Transverse colon (tissue), 4 donors: ENCODE results near the gene COL20A1.

Source experiments
- POLR2A ChIP-seq: fragments of 450-650 bp; IDR thresholded peaks from one replicate; pipeline ENCODE4 v1.6.1; 2016; ENCODE audit warnings: antibody characterized with exemption, mild to moderate bottlenecking, moderate library complexity
- POLR2AphosphoS5 ChIP-seq, 3 donors: sonication (generic); formaldehyde crosslinking; IDR thresholded peaks; one replicate each; pipeline ENCODE4 v1.6.1; 2016; ENCODE audit warnings: antibody characterized with exemption in 3 of 3
- TF ChIP-seq, protein P1 (sequence below), 5 experiments: fragments of 200-600 bp in 3 of 5; fragments of 450-650 bp in 2 of 5; sonication (generic) in 3 of 5; IDR thresholded peaks; 1 replicate in 2 of 5; 2 replicates in 3 of 5; pipeline ENCODE4 v1.5.1; 2016 to 2017; ENCODE audit warnings: antibody characterized with exemption in 5 of 5, inconsistent platforms in 3 of 5, mild to moderate bottlenecking in 2 of 5, moderate library complexity in 1 of 5

DNA sequence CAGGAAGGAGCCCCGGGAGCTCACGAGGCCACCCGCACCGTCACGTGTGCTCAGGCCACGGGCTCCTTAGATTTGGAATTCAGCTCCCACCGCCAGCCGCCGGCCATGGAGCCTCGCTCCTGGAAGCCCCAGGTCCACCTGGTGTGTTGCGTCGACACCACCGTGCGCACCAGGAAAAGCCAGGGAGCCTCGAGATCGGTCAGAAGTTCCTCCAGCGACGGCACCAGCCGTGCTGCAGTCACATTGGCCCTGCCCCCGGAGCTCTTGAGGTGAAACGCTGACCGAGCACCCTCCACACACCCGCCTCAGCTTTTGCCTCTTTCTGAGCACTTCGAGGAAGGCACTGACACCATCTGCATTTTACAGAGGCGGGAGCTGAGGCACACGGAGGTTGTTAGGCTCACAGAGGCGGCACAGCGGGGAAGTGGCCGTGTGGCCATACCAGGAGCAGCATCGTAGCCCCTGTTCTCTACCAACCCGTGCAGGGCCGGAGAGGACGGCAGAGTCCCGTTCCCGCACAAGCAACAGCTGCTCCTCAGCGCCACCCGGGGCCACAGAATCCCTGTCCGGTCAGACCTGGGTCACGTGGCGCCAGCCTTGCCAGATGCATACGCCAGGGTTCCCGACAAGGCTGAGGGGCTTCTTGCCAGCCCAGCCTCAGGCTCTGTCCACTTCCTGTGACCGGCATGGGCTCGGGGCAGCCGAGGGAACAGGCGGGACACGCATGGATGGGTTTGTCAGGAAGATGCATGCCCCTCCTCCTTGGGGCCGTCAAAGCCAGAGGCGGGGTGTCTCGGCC lies 46.3 kb upstream of the COL20A1 start:
- TF ChIP-seq, protein P1, sequence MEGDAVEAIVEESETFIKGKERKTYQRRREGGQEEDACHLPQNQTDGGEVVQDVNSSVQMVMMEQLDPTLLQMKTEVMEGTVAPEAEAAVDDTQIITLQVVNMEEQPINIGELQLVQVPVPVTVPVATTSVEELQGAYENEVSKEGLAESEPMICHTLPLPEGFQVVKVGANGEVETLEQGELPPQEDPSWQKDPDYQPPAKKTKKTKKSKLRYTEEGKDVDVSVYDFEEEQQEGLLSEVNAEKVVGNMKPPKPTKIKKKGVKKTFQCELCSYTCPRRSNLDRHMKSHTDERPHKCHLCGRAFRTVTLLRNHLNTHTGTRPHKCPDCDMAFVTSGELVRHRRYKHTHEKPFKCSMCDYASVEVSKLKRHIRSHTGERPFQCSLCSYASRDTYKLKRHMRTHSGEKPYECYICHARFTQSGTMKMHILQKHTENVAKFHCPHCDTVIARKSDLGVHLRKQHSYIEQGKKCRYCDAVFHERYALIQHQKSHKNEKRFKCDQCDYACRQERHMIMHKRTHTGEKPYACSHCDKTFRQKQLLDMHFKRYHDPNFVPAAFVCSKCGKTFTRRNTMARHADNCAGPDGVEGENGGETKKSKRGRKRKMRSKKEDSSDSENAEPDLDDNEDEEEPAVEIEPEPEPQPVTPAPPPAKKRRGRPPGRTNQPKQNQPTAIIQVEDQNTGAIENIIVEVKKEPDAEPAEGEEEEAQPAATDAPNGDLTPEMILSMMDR (IDR thresholded peaks at IDR 0.05) = no peak
- no peak for TF ChIP-seq POLR2AphosphoS5 (IDR thresholded peaks at IDR 0.05)
- no peak for TF ChIP-seq POLR2A
